PC-9 (cell line): ENCODE measurements around the gene FES. TPM values are rescaled to one million over a fixed set of nuclear protein-coding genes. Genes with fewer than 3 reads are reported as not detected.

Experiments
- BruUV-seq: library from RNA; stranded (reverse); fragments of 400-500 nt; replicated peaks from 2 replicates; lab custom pipeline; 2021; lab: Mats Ljungman, UMichigan
- CTCF ChIA-PET: fragments of 300-600 bp; sonication (Branson Sonifier 250); formaldehyde crosslinking; loops from one replicate; lab custom pipeline; 2022; ENCODE audit warnings: antibody characterized with exemption; lab: Charles Lee
- POLR2A ChIA-PET: fragments of 300-600 bp; sonication (Branson Sonifier 250); formaldehyde crosslinking; loops from one replicate; lab custom pipeline; 2022; ENCODE audit warnings: antibody characterized with exemption; ENCODE audit not compliant: unreplicated experiment; lab: Charles Lee
- DNase-seq, 2 experiments: peaks; one replicate each; pipeline versions ENCODE4 v3.0.0 to v3.0.0-alpha.2; 2015 to 2022; ENCODE audit warnings: mixed read lengths in 1 of 2
- H2AFZ ChIP-seq: fragments of 200-600 bp; sonication (generic); 2 replicates; pipeline ENCODE4 v1.8.1; 2017; ENCODE audit warnings: antibody characterized with exemption
- H3F3A ChIP-seq: fragments of 200-600 bp; sonication (generic); 2 replicates; pipeline ENCODE4 v1.8.1; 2017; ENCODE audit warnings: antibody characterized with exemption, mild to moderate bottlenecking, low read depth; ENCODE audit not compliant: insufficient read depth
- H3K27ac ChIP-seq: fragments of 200-600 bp; sonication (generic); 2 replicates; pipeline ENCODE4 v1.6.1; 2016; ENCODE audit warnings: mixed run types
- H3K27me3 ChIP-seq: fragments of 200-600 bp; sonication (generic); 2 replicates; pipeline ENCODE4 v1.6.1; 2016; ENCODE audit warnings: low read depth, mixed run types; ENCODE audit not compliant: insufficient read depth
- H3K36me3 ChIP-seq: fragments of 200-600 bp; sonication (generic); 2 replicates; pipeline ENCODE4 v1.6.1; 2016; ENCODE audit warnings: low read depth, mixed run types
- H3K4me1 ChIP-seq: fragments of 200-600 bp; sonication (generic); replicated peaks from 2 replicates; pipeline ENCODE4 v1.6.1; 2016; ENCODE audit warnings: mixed run types; ENCODE audit not compliant: insufficient read depth
- H3K4me2 ChIP-seq: fragments of 200-600 bp; sonication (generic); 2 replicates; pipeline ENCODE4 v1.6.1; 2017; ENCODE audit warnings: mixed run types
- H3K4me3 ChIP-seq: fragments of 200-600 bp; sonication (generic); 2 replicates; pipeline ENCODE4 v1.6.1; 2016; ENCODE audit warnings: mixed run types
- H3K79me2 ChIP-seq: fragments of 200-600 bp; sonication (generic); 2 replicates; pipeline ENCODE4 v1.6.1; 2017; ENCODE audit warnings: low read depth, mixed run types
- H3K9me2 ChIP-seq: fragments of 200-600 bp; sonication (generic); 2 replicates; pipeline ENCODE4 v1.8.1; 2017; ENCODE audit warnings: mild to moderate bottlenecking; ENCODE audit not compliant: insufficient read depth
- H3K9me3 ChIP-seq: fragments of 200-600 bp; sonication (generic); 2 replicates; pipeline ENCODE4 v1.8.1; 2016; ENCODE audit warnings: low read depth; ENCODE audit not compliant: insufficient read depth
- H4K20me1 ChIP-seq: fragments of 200-600 bp; sonication (generic); 2 replicates; pipeline ENCODE4 v1.8.1; 2017; ENCODE audit not compliant: insufficient read depth
- EZH2 ChIP-seq: fragments of 200-600 bp; sonication (generic); IDR thresholded peaks from 2 replicates; pipeline ENCODE4 v1.8.0; 2017; ENCODE audit warnings: antibody characterized with exemption, low read depth
- intact Hi-C: fragments of 100-400 bp; cut with micrococcal nuclease; formaldehyde crosslinking; loops from one replicate; pipeline ENCODE4 v1.10.0; 2022; ENCODE audit not compliant: unreplicated experiment
- total RNA-seq: library from RNA; stranded (reverse); gene quantifications from 2 replicates; pipeline ENCODE4 v1.2.3, GENCODE V29; 2021
- TF ChIP-seq, protein P1 (sequence below): fragments of 200-600 bp; sonication (generic); conservative IDR thresholded peaks from 2 replicates; pipeline ENCODE4 v1.6.1; 2017; ENCODE audit warnings: mixed run types, antibody characterized with exemption, mild to moderate bottlenecking, moderate library complexity

FES gene
- total RNA-seq, 1 experiment from 2014 or later, result 3.8 TPM

DNA sequence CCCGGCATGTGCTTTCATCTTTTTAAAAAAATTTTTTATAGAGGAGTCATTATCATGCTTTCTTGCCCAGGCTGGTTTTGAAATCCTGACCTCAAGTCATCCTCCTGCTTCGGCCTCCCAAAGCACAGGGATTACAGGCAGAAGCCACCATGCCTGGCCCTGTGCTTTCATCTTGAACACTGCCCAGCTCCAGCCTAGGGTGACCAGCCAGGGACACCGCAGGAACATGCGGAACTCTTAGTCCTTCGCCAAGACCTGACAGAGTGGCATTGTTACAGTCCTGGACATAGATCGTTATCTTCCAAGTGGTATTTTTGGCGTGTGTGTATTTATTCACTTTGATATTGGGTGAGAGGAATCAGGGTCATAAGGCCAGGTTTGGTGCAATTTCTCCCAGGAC lies 23.9 kb upstream of the FES start:
- intact Hi-C loops, result no loop called here
- ChIA-PET POLR2A (no interaction called here), CTCF (no interaction called here)
- Histone ChIP-seq H3K79me2 (no peaks in the 10 kb centered on the region), H3K9me2 (no peaks in the 10 kb centered on the region), H3K4me3 (no peak overlapping the region), H4K20me1 (no peaks in the 10 kb centered on the region), H3K4me2 (peak overlapping the region; percentile 62), H3K36me3 (no peaks in the 10 kb centered on the region), H3K9me3 (no peaks in the 10 kb centered on the region), H3K4me1 (peaks cover 66% of the 10 kb centered on the region), H2AFZ (no peak overlapping the region; the same call in 1 of the 2 replicates), H3F3A (peaks cover 48% of the 10 kb centered on the region), H3K27ac (peak overlapping the region; percentile 90), H3K27me3 (no peaks in the 10 kb centered on the region)
- no peak for TF ChIP-seq EZH2
- TF ChIP-seq, protein P1, sequence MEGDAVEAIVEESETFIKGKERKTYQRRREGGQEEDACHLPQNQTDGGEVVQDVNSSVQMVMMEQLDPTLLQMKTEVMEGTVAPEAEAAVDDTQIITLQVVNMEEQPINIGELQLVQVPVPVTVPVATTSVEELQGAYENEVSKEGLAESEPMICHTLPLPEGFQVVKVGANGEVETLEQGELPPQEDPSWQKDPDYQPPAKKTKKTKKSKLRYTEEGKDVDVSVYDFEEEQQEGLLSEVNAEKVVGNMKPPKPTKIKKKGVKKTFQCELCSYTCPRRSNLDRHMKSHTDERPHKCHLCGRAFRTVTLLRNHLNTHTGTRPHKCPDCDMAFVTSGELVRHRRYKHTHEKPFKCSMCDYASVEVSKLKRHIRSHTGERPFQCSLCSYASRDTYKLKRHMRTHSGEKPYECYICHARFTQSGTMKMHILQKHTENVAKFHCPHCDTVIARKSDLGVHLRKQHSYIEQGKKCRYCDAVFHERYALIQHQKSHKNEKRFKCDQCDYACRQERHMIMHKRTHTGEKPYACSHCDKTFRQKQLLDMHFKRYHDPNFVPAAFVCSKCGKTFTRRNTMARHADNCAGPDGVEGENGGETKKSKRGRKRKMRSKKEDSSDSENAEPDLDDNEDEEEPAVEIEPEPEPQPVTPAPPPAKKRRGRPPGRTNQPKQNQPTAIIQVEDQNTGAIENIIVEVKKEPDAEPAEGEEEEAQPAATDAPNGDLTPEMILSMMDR, result no peak
- BruUV-seq, result no TSS peak
- DNase-seq, result peak in 1 of 2 experiments; percentile 82

DNA sequence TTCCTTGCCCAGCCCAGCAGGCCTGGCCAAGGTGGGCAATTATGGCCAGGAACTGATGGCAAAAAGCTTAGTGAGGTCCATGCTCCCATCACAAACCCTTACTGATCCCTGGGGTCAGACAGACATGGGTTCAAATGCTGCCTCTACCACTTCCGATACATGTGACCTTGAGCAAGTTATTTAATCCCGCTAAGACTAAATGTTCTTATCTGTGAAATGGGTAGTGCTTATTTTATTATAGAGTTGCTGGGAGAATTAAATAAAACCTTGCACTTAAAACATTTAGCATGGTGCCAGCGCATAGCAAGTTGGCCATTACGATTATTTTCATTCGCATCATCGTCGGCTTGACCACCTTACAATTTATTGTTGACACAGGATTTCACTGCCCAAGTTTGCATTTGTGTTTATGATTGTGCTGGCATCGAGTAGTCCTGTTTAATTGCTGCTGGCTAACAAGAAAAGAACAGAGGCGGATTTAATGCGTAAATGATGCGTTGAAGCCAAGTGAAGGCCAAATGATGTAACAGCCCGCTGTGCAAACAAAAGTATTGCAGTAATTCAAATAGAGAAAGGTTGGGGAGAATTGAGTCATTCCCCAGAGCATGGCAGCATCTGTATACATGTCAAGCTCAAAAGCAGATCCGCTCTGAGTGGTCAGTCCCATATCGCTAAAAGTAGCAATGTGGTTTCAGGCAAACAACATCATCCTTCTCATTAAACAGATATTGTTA lies 23.2 kb upstream of the FES start:
- BruUV-seq, result no TSS peak
- Histone ChIP-seq H3F3A (peaks cover 48% of the 10 kb centered on the region), H2AFZ (no peak overlapping the region), H3K9me3 (no peaks in the 10 kb centered on the region), H4K20me1 (no peaks in the 10 kb centered on the region), H3K4me2 (peak overlapping the region; percentile 62), H3K9me2 (no peaks in the 10 kb centered on the region), H3K36me3 (no peaks in the 10 kb centered on the region), H3K27me3 (no peaks in the 10 kb centered on the region), H3K27ac (peak overlapping the region; percentile 90), H3K4me1 (peaks cover 66% of the 10 kb centered on the region), H3K79me2 (no peaks in the 10 kb centered on the region), H3K4me3 (no peak overlapping the region; the same call in 1 of the 2 replicates)
- DNase-seq, result peak in 1 of 2 experiments; percentile 94
- CTCF ChIA-PET, result no interaction called here
- POLR2A ChIA-PET, result no interaction called here
- intact Hi-C loops, result no loop called here
- TF ChIP-seq, protein P1, result no peak
- no peak for TF ChIP-seq EZH2

DNA sequence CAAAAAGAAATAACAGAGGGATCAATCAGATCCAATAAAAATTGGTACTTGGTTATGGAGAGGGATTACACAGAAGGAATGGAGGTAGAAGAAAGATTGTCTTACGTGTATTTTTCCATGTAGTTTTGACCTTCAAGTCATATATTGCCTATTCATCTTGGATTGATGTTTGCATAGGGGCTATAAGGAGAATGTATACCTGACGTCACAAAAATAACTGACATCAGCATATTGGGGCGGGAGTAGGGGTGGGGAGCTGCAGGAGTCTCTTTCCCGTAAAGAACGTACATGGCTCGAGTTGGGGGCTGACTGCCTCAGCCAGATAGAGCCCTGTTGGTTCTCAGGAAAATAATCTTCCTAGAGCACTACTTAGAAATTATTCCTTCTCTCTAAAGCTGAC lies 21.8 kb upstream of the FES start:
- no peak overlapping the region for H3K27ac ChIP-seq
- intact Hi-C loops, result no loop called here
- H3K9me3 ChIP-seq, result no peaks in the 10 kb centered on the region
- no peaks in the 10 kb centered on the region for H3K79me2 ChIP-seq
- no peak overlapping the region for H3K4me3 ChIP-seq
- DNase-seq, result no peak
- H3F3A ChIP-seq, result peaks cover 49% of the 10 kb centered on the region
- CTCF ChIA-PET, result no interaction called here
- no peak for TF ChIP-seq EZH2
- TF ChIP-seq, protein P1, result no peak
- no peak overlapping the region for H2AFZ ChIP-seq
- no peaks in the 10 kb centered on the region for H3K36me3 ChIP-seq
- peaks cover 68% of the 10 kb centered on the region for H3K4me1 ChIP-seq
- H3K9me2 ChIP-seq, result no peaks in the 10 kb centered on the region
- no peaks in the 10 kb centered on the region for H4K20me1 ChIP-seq
- no TSS peak for BruUV-seq
- H3K27me3 ChIP-seq, result no peaks in the 10 kb centered on the region
- POLR2A ChIA-PET, result no interaction called here
- H3K4me2 ChIP-seq, result 0 out of 2 replicates have a peak overlapping the region, but pooled peaks have one; percentile 49
